Muscle of leg (tissue), 11 donors: ENCODE results near the gene CNGA4. TPM values are rescaled to one million over a fixed set of nuclear protein-coding genes. Genes with fewer than 3 reads are reported as not detected.

Source experiments
- DNase-seq: peaks from one replicate; pipeline ENCODE4 v3.0.0; 2013
- H3K27ac ChIP-seq: one replicate; pipeline ENCODE4 v1.5.1; 2013; ENCODE audit warnings: mild to moderate bottlenecking, low read length, control low read depth
- H3K27me3 ChIP-seq: one replicate; pipeline ENCODE4 v1.6.1; 2013; ENCODE audit warnings: low read length; ENCODE audit not compliant: control insufficient read depth, insufficient read depth
- H3K36me3 ChIP-seq: one replicate; pipeline ENCODE4 v1.6.1; 2013; ENCODE audit warnings: low read length; ENCODE audit not compliant: control insufficient read depth, insufficient read depth
- H3K4me1 ChIP-seq: one replicate; pipeline ENCODE4 v1.6.1; 2013; ENCODE audit warnings: low read length; ENCODE audit not compliant: control insufficient read depth, insufficient read depth
- H3K4me3 ChIP-seq: one replicate; pipeline ENCODE4 v1.5.1; 2013; ENCODE audit warnings: low read length, control low read depth
- H3K9me3 ChIP-seq: replicated peaks from 2 replicates; pipeline ENCODE4 v1.6.1; 2013; ENCODE audit warnings: low read depth, low read length; ENCODE audit not compliant: control insufficient read depth
- WGBS: methylation state at CpG from one replicate; pipeline ENCODE4 v1.1.5; 2013; ENCODE audit warnings: missing lambda C conversion rate; ENCODE audit not compliant: insufficient coverage; 5-methylcytosine and 5-hydroxymethylcytosine counted together
- polyA plus RNA-seq, 8 donors: library from polyadenylated mRNA; unstranded; fragments of 120-200 nt; gene quantifications; one replicate each; pipeline versions ENCODE4 v1.2.1 to v1.2.3, GENCODE V29; 2013; ENCODE audit warnings: inconsistent platforms in 1 of 8, low replicate concordance in 1 of 8; ENCODE audit not compliant: insufficient read length in 8 of 8, insufficient read depth in 1 of 8
- total RNA-seq: library from RNA; stranded (reverse); fragments of 120-200 nt; gene quantifications from one replicate; pipeline ENCODE4 v1.2.4, GENCODE V29; 2013

Gene CNGA4
- total and polyA plus RNA-seq, 9 donors = 0.07 to 0.43 (median 0.21) TPM; not detected in 2

GRCh38 chr11:6224421-6224820 is 14.5 kb upstream of the CNGA4 start:
- no peak for DNase-seq
- H3K4me1 ChIP-seq = no peaks in the 10 kb centered on the region
- no peaks in the 10 kb centered on the region for H3K27me3 ChIP-seq
- H3K27ac ChIP-seq = no peak overlapping the region
- no peaks in the 10 kb centered on the region for H3K9me3 ChIP-seq
- WGBS = 100% methylated on average over 3 of the region's 3 CpGs
- H3K4me3 ChIP-seq = no peak overlapping the region
- peaks cover 38% of the 10 kb centered on the region for H3K36me3 ChIP-seq

- no peaks in the 10 kb centered on the region for H3K9me3 ChIP-seq
- no peak overlapping the region for H3K27ac ChIP-seq
- no peak overlapping the region for H3K4me3 ChIP-seq
- no peak for DNase-seq
- H3K36me3 ChIP-seq = peaks cover 32% of the 10 kb centered on the region
- 78% methylated on average over 1 of the region's 1 CpG for WGBS
- H3K4me1 ChIP-seq = no peaks in the 10 kb centered on the region
- no peaks in the 10 kb centered on the region for H3K27me3 ChIP-seq
Observed at GRCh38 chr11:6225024-6225423, 13.9 kb upstream of the CNGA4 start.

- no CpG with 5 or more reads among the region's 2 CpGs for WGBS
- H3K27me3 ChIP-seq = no peaks in the 10 kb centered on the region
- no peaks in the 10 kb centered on the region for H3K9me3 ChIP-seq
- H3K36me3 ChIP-seq = peaks cover 28% of the 10 kb centered on the region
- no peak overlapping the region for H3K27ac ChIP-seq
- no peaks in the 10 kb centered on the region for H3K4me1 ChIP-seq
- no peak for DNase-seq
- no peak overlapping the region for H3K4me3 ChIP-seq
Observed at GRCh38 chr11:6225896-6226295, 13.0 kb upstream of the CNGA4 start.

- no peak overlapping the region for H3K27ac ChIP-seq
- peaks cover under 1% of the 10 kb centered on the region for H3K4me1 ChIP-seq
- no peaks in the 10 kb centered on the region for H3K27me3 ChIP-seq
- no CpG with 5 or more reads among the region's 3 CpGs for WGBS
- peaks cover 8% of the 10 kb centered on the region for H3K36me3 ChIP-seq
- H3K9me3 ChIP-seq = no peaks in the 10 kb centered on the region
- no peak for DNase-seq
- no peak overlapping the region for H3K4me3 ChIP-seq
Observed at GRCh38 chr11:6228520-6228919, 10.4 kb upstream of the CNGA4 start.

- Histone ChIP-seq H3K36me3 (no peaks in the 10 kb centered on the region), H3K9me3 (no peaks in the 10 kb centered on the region), H3K27me3 (no peaks in the 10 kb centered on the region), H3K4me1 (peaks cover 5% of the 10 kb centered on the region), H3K27ac (no peak overlapping the region), H3K4me3 (no peak overlapping the region)
- WGBS = no CpG with 5 or more reads among the region's 2 CpGs
- DNase-seq = no peak
Observed at GRCh38 chr11:6229911-6230310, 9.0 kb upstream of the CNGA4 start.

GRCh38 chr11:6232899-6233298 is 6.0 kb upstream of the CNGA4 start:
- no peak for DNase-seq
- Histone ChIP-seq H3K4me3 (no peak overlapping the region), H3K27ac (no peak overlapping the region), H3K9me3 (no peaks in the 10 kb centered on the region), H3K36me3 (no peaks in the 10 kb centered on the region), H3K27me3 (no peaks in the 10 kb centered on the region), H3K4me1 (peaks cover 8% of the 10 kb centered on the region)

- H3K4me3 ChIP-seq = peak overlapping the region; percentile 85
- 0% methylated on average over 10 of the region's 10 CpGs for WGBS
- peaks cover 1% of the 10 kb centered on the region for H3K27me3 ChIP-seq
- H3K27ac ChIP-seq = peak overlapping the region; percentile 89
- H3K36me3 ChIP-seq = no peaks in the 10 kb centered on the region
- H3K9me3 ChIP-seq = no peaks in the 10 kb centered on the region
- peaks cover 8% of the 10 kb centered on the region for H3K4me1 ChIP-seq
- DNase-seq = no peak
Observed at GRCh38 chr11:6233984-6234386, 4.9 kb upstream of the CNGA4 start.

GRCh38 chr11:6234387-6235107 is 4.3 kb upstream of the CNGA4 start, which contains the start of gene FHIP1B:
FHIP1B (minus strand) TSS chr11:6234636; CDS start chr11:6224516, 10,120 bp downstream.
- WGBS = under 1% methylated on average over 62 of the region's 62 CpGs
- Histone ChIP-seq H3K27me3 (peaks cover 2% of the 10 kb centered on the region), H3K27ac (peak within 1 kb of the TSS; percentile 94), H3K4me3 (peak within 1 kb of the TSS; percentile 85), H3K36me3 (no peaks in the 10 kb centered on the region), H3K9me3 (no peaks in the 10 kb centered on the region), H3K4me1 (peaks cover 8% of the 10 kb centered on the region)
- DNase-seq = peak; percentile 100

- no peak for DNase-seq
Observed at GRCh38 chr11:6237266-6237665, 1.6 kb upstream of the CNGA4 start.

GRCh38 chr11:6237761-6238302 is 1.1 kb upstream of the CNGA4 start:
- DNase-seq = no peak
- Histone ChIP-seq H3K36me3 (no peaks in the 10 kb centered on the region), H3K4me3 (no peak overlapping the region), H3K4me1 (peaks cover 8% of the 10 kb centered on the region), H3K27me3 (peaks cover 2% of the 10 kb centered on the region), H3K27ac (no peak overlapping the region), H3K9me3 (no peaks in the 10 kb centered on the region)
- WGBS = 89% methylated on average over 4 of the region's 5 CpGs

More at GRCh38 chr11:6237266-6237665, 1.6 kb upstream of the CNGA4 start:
- no peak overlapping the region for H3K27ac ChIP-seq
- 81% methylated on average over 2 of the region's 4 CpGs for whole genome bisulfite sequencing
- no peak overlapping the region for H3K4me3 ChIP-seq
- peaks cover 8% of the 10 kb centered on the region for H3K4me1 ChIP-seq
- H3K9me3 ChIP-seq = no peaks in the 10 kb centered on the region
- H3K36me3 ChIP-seq = no peaks in the 10 kb centered on the region
- H3K27me3 ChIP-seq = peaks cover 2% of the 10 kb centered on the region
